Neural progenitor cell (in vitro differentiated cells): ENCODE measurements around the gene HECTD4. TPM values are rescaled to one million over a fixed set of nuclear protein-coding genes. Genes with fewer than 3 reads are reported as not detected.

Experiments used
- DNase-seq: peaks from one replicate; pipeline ENCODE4 v3.0.0-alpha.2; 2016; ENCODE audit warnings: low spot score
- H2AFZ ChIP-seq: fragments of 200-600 bp; sonication (generic); replicated peaks from 2 replicates; pipeline ENCODE4 v1.6.1; 2016; ENCODE audit warnings: antibody characterized with exemption
- H3F3A ChIP-seq: fragments of 200-600 bp; sonication (generic); 2 replicates; pipeline ENCODE4 v1.6.1; 2016; ENCODE audit warnings: antibody characterized with exemption, low read depth
- H3K27ac ChIP-seq: fragments of 200-600 bp; sonication (generic); 2 replicates; pipeline ENCODE4 v1.5.1; 2016; ENCODE audit warnings: mild to moderate bottlenecking
- H3K27me3 ChIP-seq: fragments of 200-600 bp; sonication (generic); 2 replicates; pipeline ENCODE4 v1.6.1; 2016; ENCODE audit warnings: mild to moderate bottlenecking, moderate library complexity
- H3K36me3 ChIP-seq: fragments of 200-600 bp; sonication (generic); 2 replicates; pipeline ENCODE4 v1.5.1; 2016
- H3K4me1 ChIP-seq: fragments of 200-600 bp; sonication (generic); 2 replicates; pipeline ENCODE4 v1.6.1; 2016; ENCODE audit warnings: mixed run types
- H3K4me2 ChIP-seq: fragments of 200-600 bp; sonication (generic); 2 replicates; pipeline ENCODE4 v1.6.1; 2016
- H3K4me3 ChIP-seq: fragments of 200-600 bp; sonication (generic); 2 replicates; pipeline ENCODE4 v1.5.1; 2016
- H3K79me2 ChIP-seq: fragments of 200-600 bp; sonication (generic); 2 replicates; pipeline ENCODE4 v1.6.1; 2016; ENCODE audit warnings: low read depth
- H3K9ac ChIP-seq: fragments of 200-600 bp; sonication (generic); 2 replicates; pipeline ENCODE4 v1.6.1; 2016
- H3K9me3 ChIP-seq: fragments of 200-600 bp; sonication (generic); 2 replicates; pipeline ENCODE4 v1.5.1; 2016; ENCODE audit warnings: low read depth
- H4K20me1 ChIP-seq: fragments of 200-600 bp; sonication (generic); 2 replicates; pipeline ENCODE4 v1.6.1; 2016; ENCODE audit warnings: low read depth
- H3K27ac Mint-ChIP-seq: 3 replicates; pipeline ENCODE4 v1.8.0; 2021; ENCODE audit warnings: mixed read lengths
- H3K27me3 Mint-ChIP-seq: 2 replicates; pipeline ENCODE4 v1.8.0; 2022; ENCODE audit warnings: low read depth, mild to moderate bottlenecking, inconsistent platforms, moderate library complexity, mixed read lengths; ENCODE audit not compliant: insufficient read depth
- H3K36me3 Mint-ChIP-seq: 3 replicates; pipeline ENCODE4 v1.8.0; 2021; ENCODE audit warnings: mixed read lengths
- H3K4me1 Mint-ChIP-seq: 3 replicates; pipeline ENCODE4 v1.8.0; 2021; ENCODE audit warnings: mixed read lengths
- H3K4me3 Mint-ChIP-seq: 3 replicates; pipeline ENCODE4 v1.8.0; 2021; ENCODE audit warnings: mild to moderate bottlenecking, moderate library complexity, mixed read lengths
- H3K9me3 Mint-ChIP-seq: 3 replicates; pipeline ENCODE4 v1.8.0; 2020; ENCODE audit warnings: mixed read lengths
- EZH2 ChIP-seq: fragments of 200-600 bp; sonication (generic); IDR thresholded peaks from 2 replicates; pipeline ENCODE4 v1.6.1; 2017; ENCODE audit warnings: antibody characterized with exemption, mild to moderate bottlenecking, moderate library complexity
- EZH2phosphoT487 ChIP-seq: fragments of 200-600 bp; sonication (generic); IDR thresholded peaks from 2 replicates; pipeline ENCODE4 v1.6.1; 2017; ENCODE audit warnings: antibody characterized with exemption
- total RNA-seq: library from RNA; depleted of rRNA; stranded (reverse); fragments of >200 nt; gene quantifications from 2 replicates; pipeline ENCODE4 v1.2.3, GENCODE V29; 2015; ENCODE audit warnings: low replicate concordance
- TF ChIP-seq, protein P1 (sequence below): fragments of 200-600 bp; sonication (generic); IDR thresholded peaks from 2 replicates; pipeline ENCODE4 v1.5.1; 2017; ENCODE audit warnings: antibody characterized with exemption, mild to moderate bottlenecking

HECTD4 gene
- total RNA-seq, 1 donor from 2014 or later, result 11.0 TPM

DNA sequence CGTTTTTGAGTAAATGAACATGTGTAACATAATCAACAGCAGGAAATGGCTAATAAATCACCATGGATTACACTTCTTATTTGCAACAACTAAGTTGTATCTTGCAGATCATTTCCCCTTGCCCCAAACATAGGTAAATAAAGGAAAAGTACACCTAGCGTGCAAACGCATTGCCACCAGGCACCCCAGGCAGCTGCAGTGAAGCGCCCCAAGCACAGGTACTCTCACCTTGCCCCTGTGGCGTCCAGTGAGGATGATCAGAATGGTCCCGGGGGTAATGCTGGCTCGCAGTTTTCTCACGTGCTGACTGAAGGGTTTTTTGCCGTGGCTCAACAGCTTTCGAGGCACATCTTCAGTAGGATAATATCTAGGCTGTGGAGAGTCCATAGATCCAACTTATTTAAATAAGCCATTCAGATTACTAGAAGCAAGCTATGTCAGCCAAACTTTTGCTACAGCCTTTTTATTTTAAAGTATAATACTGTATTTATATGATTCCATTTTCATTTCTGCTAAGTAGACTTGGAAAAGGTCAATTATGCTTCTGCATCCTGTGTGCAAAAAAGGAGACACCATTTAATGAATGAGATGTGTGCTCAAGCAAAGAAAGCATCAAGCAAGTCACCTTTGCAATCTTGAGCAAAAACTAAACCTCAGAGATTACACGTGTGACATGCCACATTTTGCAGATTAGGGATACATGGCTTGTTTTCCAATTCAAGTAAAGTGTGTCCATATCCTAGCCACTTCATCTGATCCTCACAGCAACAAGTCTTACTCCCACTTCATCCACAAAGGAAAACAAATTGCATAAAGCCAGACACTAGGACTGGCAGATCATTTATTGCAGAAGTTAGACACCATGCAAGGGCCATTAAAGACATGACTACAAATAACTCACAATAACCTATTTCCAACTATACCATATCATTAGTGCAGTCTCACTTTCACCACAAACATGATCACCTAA, 24.6 kb upstream of the HECTD4 start:
- Histone ChIP-seq H2AFZ (no peak overlapping the region), H3K4me2 (peak overlapping the region; percentile 99), H4K20me1 (peaks cover 46% of the 10 kb centered on the region), H3K27ac (no peak overlapping the region), H3K79me2 (peaks cover 30% of the 10 kb centered on the region), H3K4me3 (peak overlapping the region; percentile 93), H3F3A (peaks cover 78% of the 10 kb centered on the region), H3K9ac (no peak overlapping the region), H3K36me3 (peaks cover 32% of the 10 kb centered on the region), H3K4me1 (peaks cover 10% of the 10 kb centered on the region), H3K9me3 (no peaks in the 10 kb centered on the region), H3K27me3 (no peaks in the 10 kb centered on the region)
- Mint-ChIP-seq H3K27me3 (peaks cover 8% of the 10 kb centered on the region), H3K4me1 (peaks cover 16% of the 10 kb centered on the region), H3K9me3 (no peaks in the 10 kb centered on the region), H3K36me3 (peaks cover 34% of the 10 kb centered on the region), H3K27ac (no peak overlapping the region), H3K4me3 (peak overlapping the region; percentile 100)
- TF ChIP-seq EZH2phosphoT487, result no peak
- TF ChIP-seq EZH2, result no peak
- TF ChIP-seq, protein P1, sequence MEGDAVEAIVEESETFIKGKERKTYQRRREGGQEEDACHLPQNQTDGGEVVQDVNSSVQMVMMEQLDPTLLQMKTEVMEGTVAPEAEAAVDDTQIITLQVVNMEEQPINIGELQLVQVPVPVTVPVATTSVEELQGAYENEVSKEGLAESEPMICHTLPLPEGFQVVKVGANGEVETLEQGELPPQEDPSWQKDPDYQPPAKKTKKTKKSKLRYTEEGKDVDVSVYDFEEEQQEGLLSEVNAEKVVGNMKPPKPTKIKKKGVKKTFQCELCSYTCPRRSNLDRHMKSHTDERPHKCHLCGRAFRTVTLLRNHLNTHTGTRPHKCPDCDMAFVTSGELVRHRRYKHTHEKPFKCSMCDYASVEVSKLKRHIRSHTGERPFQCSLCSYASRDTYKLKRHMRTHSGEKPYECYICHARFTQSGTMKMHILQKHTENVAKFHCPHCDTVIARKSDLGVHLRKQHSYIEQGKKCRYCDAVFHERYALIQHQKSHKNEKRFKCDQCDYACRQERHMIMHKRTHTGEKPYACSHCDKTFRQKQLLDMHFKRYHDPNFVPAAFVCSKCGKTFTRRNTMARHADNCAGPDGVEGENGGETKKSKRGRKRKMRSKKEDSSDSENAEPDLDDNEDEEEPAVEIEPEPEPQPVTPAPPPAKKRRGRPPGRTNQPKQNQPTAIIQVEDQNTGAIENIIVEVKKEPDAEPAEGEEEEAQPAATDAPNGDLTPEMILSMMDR, result no peak
- no peak for DNase-seq

GRCh38 chr12:112401903-112402498, 19.8 kb upstream of the HECTD4 start:
- Histone ChIP-seq H3K36me3 (peaks cover 20% of the 10 kb centered on the region), H4K20me1 (peaks cover 23% of the 10 kb centered on the region), H3K79me2 (peaks cover 6% of the 10 kb centered on the region), H3K9ac (no peak overlapping the region), H3K4me1 (peaks cover 3% of the 10 kb centered on the region), H3K27ac (no peak overlapping the region), H3K4me3 (no peak overlapping the region), H3K4me2 (no peak overlapping the region), H2AFZ (no peak overlapping the region), H3K9me3 (no peaks in the 10 kb centered on the region), H3K27me3 (no peaks in the 10 kb centered on the region), H3F3A (peaks cover 47% of the 10 kb centered on the region)
- no peak for TF ChIP-seq EZH2phosphoT487
- TF ChIP-seq EZH2, result no peak
- TF ChIP-seq, protein P1, result no peak
- Mint-ChIP-seq H3K4me1 (peaks cover under 1% of the 10 kb centered on the region), H3K36me3 (peaks cover 21% of the 10 kb centered on the region), H3K27ac (no peak overlapping the region), H3K9me3 (no peaks in the 10 kb centered on the region), H3K27me3 (no peaks in the 10 kb centered on the region), H3K4me3 (no peak overlapping the region)
- DNase-seq, result no peak

DNA sequence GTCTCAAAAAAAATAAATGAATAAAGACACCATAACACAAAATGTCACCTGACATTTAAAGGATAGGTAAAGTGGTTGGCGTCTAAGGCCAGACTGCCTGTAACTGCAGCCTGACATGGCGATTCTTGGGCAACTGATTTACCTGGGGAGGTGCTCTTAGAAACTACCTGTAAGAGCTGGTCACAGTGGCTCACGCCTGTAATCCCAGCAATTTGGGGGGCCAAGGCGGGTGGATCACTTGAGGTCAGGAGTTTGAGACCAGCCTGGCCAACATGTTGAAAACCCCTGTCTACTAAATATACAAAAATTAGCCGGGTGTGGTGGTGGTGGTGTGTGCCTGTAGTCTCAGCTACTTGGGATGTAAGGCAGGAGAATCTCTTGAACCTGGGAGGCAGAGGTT, 18.8 kb upstream of the HECTD4 start:
- Mint-ChIP-seq H3K4me1 (no peaks in the 10 kb centered on the region), H3K4me3 (no peak overlapping the region)
- no peaks in the 10 kb centered on the region for H3K4me1 ChIP-seq

More for the DNA sequence above, 18.8 kb upstream of the HECTD4 start:
- Histone ChIP-seq H3K9me3 (no peaks in the 10 kb centered on the region), H3F3A (peaks cover 38% of the 10 kb centered on the region), H3K4me2 (no peak overlapping the region), H3K27me3 (no peaks in the 10 kb centered on the region), H3K79me2 (no peaks in the 10 kb centered on the region), H3K27ac (no peak overlapping the region), H3K4me3 (no peak overlapping the region), H2AFZ (no peak overlapping the region), H3K36me3 (peaks cover 13% of the 10 kb centered on the region), H4K20me1 (peaks cover 14% of the 10 kb centered on the region), H3K9ac (no peak overlapping the region)
- TF ChIP-seq EZH2phosphoT487 (no peak), EZH2 (no peak)
- TF ChIP-seq, protein P1, result no peak
- Mint-ChIP-seq H3K27me3 (peaks cover 4% of the 10 kb centered on the region), H3K27ac (no peak overlapping the region), H3K36me3 (peaks cover 13% of the 10 kb centered on the region), H3K9me3 (peaks cover 3% of the 10 kb centered on the region)
- no peak for DNase-seq
